ENCODE data around the gene CDC6.

CDC6 gene

DNA sequence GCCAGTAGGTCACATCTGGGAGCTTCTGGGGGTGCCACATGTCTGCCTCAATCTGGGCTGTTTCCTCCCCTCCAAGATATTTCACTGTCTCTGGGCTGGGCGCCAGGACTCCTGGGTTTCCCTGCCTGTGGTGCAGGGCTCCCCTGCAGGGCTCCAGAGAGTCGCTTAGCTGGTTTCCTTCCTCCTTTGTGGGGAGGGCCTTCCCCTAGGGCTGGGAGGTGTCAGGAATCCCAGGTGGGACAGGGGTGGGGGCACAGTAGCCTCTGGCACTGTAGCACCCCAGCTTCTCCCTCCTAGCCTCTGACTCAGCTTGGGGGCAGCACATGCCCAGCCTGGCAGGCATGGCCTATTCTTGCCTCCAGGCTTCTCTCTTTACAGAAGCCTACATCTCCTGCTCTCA is 23.9 kb downstream of the CDC6 start:
- DNase-seq (ENCODE audit: low spot score) = no peak

DNA sequence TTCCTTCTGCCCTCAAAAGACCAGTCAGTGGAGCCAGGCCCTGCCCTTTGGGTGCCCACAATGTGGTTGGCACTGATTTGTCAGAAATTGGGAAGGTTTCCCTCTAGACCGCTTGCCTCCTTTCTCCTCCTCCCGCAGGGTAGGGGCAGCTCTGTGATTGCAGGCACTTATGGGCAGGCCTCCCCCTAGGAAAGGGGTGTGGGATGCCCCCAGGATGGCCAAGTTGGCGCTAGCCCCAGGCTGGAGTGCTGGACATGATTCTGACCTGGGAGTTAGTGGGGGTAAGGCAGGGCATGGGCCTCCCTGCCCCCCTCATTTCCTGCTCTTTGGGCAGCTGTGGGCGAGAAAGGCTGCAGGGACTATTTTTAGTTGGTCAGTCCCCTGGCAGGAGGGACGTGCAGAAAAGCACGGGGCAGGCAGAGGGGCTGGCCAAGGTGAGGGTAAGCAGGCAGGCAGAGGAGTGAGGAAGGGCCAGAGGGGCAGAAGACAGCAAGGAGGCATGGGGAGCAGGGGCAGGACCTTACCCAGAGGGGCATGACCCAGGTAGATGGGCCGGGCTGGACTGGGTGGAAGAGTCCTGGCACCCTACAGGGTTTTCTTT is 24.6 kb downstream of the CDC6 start:
- DNase-seq (ENCODE audit: low spot score) = no peak

DNA sequence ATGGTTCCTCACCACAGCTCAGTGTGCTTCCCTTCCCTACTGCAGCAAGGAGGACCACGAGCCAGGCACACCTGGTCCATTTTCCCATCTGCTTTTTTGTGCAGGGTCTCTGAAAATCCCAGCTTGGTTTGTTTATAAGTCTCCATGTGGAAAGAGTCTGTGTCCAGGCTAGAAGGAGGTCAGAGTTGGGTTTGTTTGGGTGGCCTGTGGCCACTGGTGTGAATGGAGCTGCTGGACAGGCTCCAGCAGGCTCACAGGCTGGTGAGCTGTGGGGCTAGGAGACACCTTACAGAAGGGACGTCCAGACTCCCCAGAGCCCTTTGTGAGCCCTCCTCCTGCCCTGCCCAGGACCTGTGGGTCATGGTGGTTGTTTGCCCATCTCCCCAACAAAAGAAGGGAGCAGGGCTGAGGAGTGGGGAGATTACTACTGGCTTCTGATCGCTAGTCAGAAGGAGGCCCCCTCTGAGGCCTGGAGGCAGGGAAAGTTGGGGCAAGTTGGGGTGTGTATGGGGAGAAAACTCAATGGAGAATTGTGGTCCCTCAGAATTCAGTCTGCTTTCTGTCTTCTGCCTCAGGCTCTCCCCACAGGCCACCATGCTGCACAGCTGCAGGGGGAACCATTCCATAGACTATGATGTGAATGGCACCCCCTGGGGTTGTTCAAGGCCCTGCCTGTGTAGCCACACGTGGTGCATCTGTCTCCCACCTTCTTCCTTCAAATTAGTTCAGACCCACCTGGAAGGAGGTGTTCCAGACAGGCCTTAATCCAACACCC is 25.4 kb downstream of the CDC6 start:
- no peak for DNase-seq (ENCODE audit: low spot score)

DNA sequence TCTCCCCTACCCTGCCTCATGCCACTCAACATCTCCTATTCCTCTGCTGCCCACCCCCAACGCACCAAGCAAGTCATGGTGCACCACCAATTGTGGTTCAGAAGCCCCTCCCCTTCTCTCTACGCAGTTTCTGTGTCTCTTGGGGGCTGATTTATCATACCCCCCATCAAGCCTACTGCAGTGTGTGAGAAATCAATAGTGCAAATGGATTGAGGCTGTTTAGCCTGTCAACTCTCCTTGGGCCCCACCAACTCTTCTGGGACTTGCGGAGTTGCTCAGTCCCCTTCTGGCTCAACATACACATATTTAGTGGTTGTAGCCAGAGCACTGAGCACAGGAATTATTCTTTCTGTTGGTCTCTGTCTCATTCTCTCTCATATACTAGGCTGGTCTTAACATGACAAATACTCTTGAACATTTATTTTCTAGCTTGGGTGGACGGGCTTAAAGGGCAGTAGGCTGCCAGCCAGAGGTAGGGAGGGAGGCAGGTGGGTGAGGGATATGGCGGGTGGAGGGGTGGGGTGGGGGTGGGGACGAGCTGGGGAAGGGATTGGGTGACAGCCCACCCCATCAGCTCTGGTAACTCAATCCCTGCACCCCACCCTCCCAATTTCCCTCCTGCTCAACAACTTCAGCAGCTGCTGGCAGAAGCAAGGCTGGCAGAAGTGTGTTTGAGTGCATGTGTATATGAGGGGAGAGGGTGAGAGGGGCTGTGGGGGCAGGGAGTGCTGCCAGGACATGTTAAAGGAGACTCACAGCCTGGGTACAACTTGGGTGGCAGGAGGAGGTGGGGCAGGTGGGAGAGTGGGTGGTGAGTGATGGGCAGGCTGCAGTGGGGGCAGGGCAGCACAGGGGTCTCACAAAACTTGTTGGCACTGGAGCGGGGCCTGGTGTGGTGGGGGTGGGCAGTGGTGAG is 26.2 kb downstream of the CDC6 start:
- no peak for DNase-seq (ENCODE audit: low spot score)

DNA sequence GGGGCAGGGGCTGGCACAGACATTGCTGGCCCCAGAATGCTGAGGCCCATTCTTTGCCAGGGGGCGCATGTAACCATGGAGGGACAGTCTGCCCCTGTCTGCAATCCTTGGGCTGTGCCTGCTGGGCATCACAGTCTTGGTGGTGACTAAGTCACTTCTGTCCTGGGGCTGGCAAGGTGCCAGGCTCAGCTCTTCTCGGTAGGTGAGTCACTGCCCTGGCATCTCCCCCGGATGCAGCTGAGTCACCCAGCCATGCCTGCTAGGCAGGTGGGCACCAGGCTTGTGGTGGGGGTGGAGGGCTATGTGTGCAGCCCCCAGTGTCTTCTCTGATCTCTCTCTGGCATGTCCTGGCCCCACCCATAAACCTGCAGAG is 26.9 kb downstream of the CDC6 start:
- peak; percentile 90 for DNase-seq (ENCODE audit: low spot score)

DNA sequence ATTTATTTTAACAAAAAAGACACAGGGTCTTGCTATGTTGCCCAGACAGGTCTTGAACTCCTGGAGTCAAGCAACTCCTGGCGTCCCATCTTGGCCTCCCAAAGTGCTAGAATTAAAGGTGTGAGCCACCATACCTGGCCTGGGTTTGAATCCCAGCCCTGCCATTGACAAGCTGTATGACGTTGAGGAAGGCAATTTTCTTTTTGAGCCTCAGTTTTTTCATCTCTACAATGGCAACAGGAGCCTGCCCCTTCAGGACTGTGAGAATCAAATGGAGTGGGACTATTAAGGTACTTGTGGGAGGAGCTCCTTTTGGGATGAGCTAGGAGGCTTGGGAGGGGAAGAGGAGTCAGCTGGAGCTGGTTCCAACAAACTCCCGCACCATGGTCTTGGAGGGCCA is 27.5 kb downstream of the CDC6 start:
- no peak for DNase-seq (ENCODE audit: low spot score)

DNA sequence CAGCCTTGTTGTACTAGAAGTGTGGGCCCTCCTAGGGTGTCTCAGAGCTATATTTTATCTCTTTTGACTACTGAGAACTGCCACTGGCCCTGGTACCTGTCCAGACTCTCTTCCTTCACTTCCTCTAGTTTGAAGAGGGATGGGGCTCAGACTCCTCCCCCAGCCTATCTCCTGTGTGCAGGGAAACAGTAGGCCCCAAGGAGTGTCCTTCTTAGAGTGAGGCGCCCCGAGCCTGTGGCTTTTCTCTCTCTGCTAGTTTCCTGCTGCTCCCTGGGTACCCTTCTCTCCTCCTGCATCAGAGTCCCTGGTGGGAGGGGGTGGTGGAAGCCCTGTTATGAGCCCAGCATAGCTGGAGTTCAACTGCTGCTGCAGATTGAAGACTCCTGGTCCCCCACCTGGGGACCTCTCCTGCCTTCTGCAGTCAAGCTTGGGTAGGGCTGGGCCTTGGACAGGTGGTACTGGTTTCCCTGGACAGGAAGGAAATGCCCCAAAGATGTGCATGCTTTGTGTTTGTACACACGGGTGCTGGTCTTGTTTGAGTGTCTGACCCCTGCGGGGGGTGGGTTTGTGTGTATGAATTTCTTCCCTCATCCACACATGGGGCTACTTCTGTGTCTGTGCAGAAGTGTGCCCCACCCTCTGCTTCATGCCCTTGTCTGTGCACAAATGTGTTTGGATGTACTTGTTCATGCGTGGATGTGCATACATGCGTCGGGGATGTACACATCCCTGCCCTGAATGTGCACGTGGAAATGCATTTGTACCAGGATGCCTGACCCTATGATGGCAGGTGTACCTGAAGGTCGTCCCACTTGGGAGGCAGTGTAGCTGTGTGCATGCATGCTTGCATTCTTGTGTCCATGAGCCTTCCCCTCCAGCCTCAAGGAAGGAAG is 28.2 kb downstream of the CDC6 start:
- DNase-seq (ENCODE audit: low spot score) = no peak

DNA sequence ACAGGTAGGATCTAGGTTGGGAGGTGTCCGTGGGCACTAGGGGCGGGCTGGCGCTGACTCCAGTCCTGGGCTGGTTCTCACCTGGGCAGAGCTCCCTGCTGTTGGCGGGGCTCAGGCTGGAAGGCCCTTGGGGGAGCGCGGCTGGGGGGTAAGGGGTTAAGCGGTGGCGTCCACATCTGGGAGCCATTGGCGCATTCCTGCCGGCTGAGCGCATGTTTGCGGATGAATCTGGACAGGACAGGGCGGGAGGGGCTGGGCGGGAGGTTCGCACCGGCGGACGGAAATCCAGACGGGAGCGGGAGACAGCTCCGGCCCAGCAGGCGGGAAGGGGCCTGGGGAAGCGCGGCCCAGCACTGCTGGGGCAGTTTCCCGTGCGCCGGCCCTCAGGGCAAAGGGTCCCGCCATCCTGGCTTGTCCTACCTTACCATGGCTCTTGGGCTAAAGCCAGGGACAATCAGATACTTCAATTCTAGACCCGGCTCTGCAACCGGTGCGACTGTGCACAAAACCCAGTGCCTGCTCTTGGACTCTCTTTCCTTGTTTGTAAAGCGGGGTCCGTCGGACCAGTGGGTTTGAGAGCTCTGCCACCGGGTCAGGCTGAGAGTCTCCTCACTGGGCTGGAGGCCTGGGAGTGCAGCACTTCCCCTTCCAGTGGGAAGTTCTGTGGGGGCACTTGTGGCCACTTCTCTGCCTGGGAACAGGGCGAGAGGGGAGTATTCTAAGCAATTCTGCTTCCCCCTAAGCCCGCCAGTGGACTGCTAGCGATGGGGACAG is 29.1 kb downstream of the CDC6 start:
- DNase-seq (ENCODE audit: low spot score) = no peak

DNA sequence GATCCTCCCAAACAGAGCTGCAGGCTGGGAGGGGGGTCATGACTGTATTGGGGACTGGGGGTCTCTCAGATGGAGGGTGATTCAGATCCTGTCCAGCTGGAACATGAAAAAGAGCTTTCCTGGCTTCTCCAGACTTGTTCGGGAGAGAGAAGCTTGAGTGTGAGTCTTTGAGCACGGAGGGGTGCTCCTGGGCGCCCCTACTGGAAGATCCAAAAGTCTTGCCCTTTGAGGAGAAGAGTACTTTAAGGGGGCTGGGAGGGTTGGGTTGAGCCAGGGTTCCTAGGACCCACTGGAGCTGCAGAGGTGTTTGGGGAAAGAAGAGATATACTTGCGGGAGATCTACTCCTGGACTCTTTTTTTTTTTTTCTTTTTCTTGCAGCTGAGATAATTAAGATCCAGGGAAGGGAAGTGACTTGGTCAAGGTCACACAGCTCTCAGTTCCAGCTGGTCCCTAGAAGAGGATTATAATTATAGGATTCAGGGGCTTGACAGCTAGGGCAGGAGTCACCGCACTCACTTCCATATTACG is 29.7 kb downstream of the CDC6 start:
- no peak for DNase-seq (ENCODE audit: low spot score)

DNA sequence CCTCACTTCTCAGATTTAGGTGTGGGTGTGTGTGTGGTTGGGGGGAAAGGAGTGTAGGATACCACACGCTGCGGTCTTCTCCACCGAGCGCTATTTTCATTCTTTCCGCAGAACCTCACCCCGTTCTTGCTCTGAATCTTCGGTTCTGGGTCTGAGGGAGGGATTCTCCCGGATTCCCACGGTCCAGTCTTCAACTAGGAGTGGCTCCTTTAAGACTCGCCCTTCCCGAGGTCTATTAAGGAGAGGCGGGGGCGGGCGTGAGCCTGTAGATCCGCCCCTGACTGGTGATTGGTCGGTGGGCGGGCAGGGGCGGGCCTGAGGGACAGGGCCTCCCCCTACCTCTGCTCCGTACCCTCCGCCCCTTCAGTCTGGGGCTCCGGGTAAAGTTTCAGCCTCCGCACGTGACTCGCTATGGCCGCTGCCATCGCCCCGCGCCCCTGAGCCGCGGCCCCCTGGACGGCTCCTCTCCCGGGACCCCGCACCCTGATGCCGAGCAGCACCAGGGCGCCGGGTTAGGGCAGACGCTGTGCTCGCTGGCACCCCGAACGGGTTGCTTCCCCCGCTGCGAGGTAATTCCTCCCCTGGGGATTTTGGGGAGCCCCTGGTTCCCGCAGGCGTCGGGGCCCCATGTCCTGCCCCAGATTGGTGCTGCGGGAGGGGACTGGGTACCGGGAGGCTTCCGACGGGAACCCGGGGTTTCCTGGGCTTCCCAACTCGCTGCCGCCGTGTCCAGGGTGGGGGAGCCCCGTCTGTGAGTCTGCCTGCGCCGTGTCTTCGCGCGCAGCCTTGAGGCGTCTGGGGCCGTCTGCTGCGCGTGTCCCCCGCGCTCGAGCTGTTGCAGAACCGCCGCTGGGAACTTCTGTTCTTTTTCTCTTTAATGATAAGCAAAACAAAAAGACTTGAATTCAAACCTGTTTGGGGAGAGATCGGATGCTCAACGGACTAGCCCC is 30.5 kb downstream of the CDC6 start:
- peak; percentile 92 for DNase-seq (ENCODE audit: low spot score)

DNA sequence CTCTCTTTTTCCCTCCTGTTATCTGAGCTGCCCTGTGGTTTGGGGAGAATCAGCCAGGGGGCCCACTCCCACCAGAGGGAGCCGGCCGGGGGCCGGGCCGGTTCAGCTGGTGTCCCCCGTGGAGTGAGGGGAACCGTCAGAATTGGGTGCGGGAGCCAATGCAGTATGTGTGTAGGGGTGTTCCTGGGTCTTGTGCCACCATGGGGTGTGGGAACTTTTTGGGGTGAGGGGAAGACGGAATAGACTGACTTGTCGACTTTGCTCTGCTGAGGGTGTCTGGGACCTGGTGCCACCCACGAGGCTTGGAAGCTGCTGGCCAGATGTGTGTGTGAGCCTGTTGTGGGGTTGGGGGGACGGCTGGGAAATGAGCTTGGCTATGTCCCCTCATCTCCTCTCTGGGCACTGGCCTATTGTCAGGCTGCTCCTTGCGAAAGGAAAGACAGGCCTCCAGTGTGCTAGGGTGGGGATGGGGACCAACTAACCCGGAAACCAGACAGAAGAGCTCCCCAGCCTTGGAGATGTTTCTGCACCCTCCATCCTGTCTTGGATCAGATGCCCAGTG is 31.2 kb downstream of the CDC6 start:
- DNase-seq (ENCODE audit: low spot score) = no peak

DNA sequence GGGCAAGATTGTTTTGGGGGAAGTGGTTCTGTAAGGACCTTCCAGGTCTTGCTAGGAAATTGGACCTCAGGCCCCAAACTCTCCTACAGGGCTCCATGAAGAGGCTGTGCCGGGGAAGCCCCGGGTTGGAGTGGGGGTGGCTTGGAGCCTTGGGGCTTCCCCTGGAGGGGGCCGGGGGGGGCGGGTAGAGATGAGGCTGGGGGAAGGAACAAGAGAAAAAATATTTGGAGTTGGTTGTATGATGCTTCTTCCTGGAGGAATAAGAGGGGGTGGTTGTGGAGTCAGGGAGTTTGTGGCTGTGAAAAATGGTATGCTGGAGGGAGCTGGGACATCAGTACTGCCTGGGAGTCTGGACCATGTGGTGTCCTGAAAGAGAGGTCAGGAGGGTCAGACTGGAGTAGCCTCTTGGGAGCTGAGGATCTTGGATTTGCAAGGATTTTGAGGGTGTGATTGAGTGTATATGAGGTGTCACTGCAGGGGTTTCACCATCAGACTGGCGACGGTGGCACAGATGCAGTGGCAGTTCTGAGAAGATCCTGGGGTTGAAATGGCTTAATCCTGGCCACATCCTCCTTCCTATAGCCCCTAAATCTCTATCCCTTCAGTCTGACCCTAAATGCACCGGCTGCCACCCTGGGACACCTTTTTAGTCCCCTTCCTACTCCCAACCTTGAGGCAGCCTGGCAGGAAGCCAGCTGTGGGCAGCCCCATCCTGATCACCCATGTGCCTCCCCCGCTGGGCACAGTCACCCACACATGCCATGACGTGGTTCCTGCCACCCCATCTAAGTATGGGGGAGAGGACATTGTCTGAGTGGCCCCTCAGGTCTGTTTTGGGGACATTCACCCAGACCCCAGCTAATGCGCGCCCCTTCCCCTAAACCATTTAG is 32.2 kb downstream of the CDC6 start:
- peak; percentile 80 for DNase-seq (ENCODE audit: low spot score)

DNA sequence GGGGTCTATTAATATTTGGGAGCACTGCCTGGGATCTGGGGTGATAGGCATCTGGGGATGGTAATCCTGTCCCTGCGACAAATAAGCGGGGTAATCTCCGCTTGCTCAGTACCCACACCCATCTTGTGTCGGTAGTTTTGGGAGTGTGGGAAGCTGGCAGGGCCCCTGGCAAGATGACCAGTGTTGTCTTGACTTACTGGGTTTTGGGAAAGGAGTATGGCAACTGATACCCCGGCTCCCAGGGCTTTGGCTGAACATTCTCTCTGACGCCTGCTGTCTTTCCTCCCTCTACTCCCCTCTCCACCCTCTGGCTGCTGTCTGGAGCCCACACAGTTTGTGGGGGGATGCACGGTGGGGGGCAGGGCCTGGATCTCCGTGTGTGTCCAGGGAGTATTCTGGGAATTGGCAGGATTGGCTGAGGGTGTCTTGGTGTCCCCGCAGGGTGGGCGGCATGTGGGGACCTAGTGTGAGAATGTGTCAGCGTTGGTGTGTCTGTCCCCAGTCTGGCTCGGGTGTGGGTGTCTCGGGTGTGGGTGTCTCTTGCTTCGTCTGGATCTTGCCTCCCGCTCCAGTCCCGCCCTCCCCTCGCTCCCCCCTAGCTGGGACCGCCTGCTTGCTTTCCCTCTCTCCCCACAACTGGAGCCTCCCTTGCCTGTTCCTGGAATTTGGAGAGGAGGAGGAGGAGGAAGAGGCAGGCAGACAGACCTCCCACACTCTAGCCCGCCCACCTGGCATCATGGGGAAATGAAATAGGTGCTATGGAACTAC is 33.3 kb downstream of the CDC6 start:
- no peak for DNase-seq (ENCODE audit: low spot score)

DNA sequence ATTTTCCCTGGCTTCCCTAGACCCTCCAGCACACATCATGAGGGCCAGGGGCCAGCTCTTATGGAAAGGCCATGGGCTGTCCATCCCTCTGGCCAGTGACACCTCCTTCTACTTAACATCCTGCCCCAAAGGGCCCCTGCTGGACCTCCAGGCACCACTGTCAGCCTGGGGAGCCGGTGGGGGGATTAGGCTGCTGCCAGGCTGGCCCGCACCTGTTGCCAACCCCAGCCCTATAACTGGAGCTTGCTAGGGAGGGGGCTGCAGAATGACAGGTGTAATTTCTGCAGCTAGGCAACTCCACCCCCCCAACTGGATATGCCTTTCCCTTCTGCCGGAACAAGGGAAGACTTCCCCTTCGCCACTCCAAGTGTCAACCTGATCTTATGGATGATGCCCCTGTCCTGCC is 33.8 kb downstream of the CDC6 start:
- no peak for DNase-seq (ENCODE audit: low spot score)

DNA sequence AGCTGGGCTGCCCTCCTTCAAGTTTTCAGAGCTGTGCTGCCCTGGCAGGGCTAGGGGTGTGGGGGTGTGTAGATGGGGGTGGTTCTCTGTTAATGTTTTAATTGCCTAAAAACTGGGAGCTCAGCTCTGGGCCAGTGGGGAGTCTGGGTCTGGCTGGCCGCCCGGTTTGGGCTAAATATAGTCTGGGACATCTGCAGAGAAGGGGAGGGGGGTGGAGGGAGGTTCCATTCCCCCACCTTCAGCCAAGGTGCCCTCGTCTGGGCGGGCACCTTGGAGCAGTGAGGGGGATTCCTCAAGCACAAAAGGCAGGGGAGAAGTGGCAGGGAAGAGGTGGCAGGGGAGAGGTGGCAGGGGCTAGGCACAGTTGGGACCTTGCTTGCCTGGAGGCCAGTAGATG is 34.3 kb downstream of the CDC6 start:
- DNase-seq (ENCODE audit: low spot score) = no peak

DNA sequence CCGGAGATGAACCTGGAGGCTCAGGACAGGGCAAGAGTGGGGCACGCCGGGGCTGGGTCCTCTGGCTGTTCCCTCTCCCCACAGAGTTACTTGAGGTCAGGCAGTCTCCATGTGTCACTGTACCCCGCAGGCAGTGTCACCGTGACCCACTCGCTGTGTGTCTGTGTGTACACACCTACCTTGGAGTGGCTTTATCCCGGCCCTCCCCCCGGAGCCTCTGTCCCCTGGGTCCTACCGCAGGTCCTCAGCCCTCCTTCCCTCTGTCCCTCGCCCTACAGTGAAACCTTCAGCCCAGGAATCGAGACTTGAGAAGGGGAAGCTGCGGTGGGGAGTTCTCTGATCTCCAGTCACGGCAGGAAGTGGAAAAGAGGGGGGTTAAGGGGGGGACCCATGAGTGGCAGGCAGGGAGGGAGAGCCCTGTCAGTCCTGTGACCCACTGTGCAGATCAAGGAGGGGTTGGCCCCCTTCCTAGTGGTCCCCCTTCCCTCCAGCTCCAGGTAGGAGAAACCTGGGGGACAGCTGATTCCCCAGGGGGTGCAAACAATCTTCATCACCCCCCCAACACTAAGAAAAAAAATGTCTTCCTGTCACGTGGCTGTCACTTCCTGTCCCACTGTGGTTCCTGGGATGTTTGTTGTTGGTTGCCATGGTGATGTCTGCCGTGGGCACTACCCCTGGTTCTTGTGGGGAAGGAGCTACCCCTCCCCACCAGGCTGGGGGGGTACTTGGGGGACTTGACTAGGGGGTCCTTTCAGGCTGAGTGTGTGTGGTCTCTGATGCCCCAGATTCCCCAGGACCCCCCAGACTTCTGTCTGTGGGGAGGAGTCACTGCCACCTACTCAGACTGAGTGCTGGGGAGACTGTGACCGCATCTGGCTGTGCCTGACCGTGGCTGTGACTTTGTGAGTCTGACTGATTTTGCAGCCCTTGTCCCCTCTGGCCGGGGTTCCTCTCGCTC is 35.0 kb downstream of the CDC6 start:
- peak; percentile 90 for DNase-seq (ENCODE audit: low spot score)

All from CD4-positive, alpha-beta T cell treated with Interleukin-6 at 100 ng/mL for 8 hours (primary cell).